GM21825 (cell line): ENCODE measurements around the gene CHST6.
"Not testable (repeated sequence)": the region's sequence is repeated elsewhere in the genome, so short reads cannot be mapped to it uniquely, and the experiment has no call there.

Experiments used
- ATAC-seq: cut with Tn5 transposase; IDR thresholded peaks from one replicate; pipeline ENCODE4 v1.9.1; 2021; ENCODE audit warnings: mild to moderate bottlenecking, moderate library complexity; ENCODE audit not compliant: unreplicated experiment

CHST6 gene

GRCh38 chr16:75452464-75453190 is 42.6 kb downstream of the CHST6 start:
- ATAC-seq = no peak

- ATAC-seq = no peak
Observed at GRCh38 chr16:75446416-75446815, 48.8 kb downstream of the CHST6 start.

- no peak for ATAC-seq
Observed at GRCh38 chr16:75445298-75445697, 49.9 kb downstream of the CHST6 start.

GRCh38 chr16:75443298-75443697 is 51.9 kb downstream of the CHST6 start:
- ATAC-seq = no peak

- peak; percentile 60 for ATAC-seq
Observed at GRCh38 chr16:75433732-75434413, 61.4 kb downstream of the CHST6 start.

GRCh38 chr16:75432828-75433731 is 62.2 kb downstream of the CHST6 start, which contains the start of gene CFDP1:
CFDP1 (minus strand) TSS chr16:75433503; CDS start chr16:75433352, 151 bp downstream.
- peak; percentile 93 for ATAC-seq

- no peak for ATAC-seq
Observed at GRCh38 chr16:75429621-75430403, 65.4 kb downstream of the CHST6 start.

- ATAC-seq = not testable (repeated sequence)
Observed at GRCh38 chr16:75426524-75426923, 68.7 kb downstream of the CHST6 start.

- not testable (repeated sequence) for ATAC-seq
Observed at GRCh38 chr16:75424105-75424762, 71.0 kb downstream of the CHST6 start.

GRCh38 chr16:75423723-75424104 is 71.5 kb downstream of the CHST6 start:
- no peak for ATAC-seq
